K562 (cell line): ENCODE measurements around the gene HMCN2. TPM values are rescaled to one million over a fixed set of nuclear protein-coding genes. Genes with fewer than 3 reads are reported as not detected.

Source experiments
- AFF1 ChIP-seq, 2 experiments: fragments of 450-650 bp; IDR thresholded peaks; 2 replicates each; pipeline ENCODE4 v1.6.1; 2018; ENCODE audit warnings: mild to moderate bottlenecking in 2 of 2, low read depth in 1 of 2; ENCODE audit not compliant: partially characterized antibody in 2 of 2
- HMGN3 ChIP-seq: IDR thresholded peaks from 2 replicates; pipeline ENCODE4 v1.6.1; 2011; ENCODE audit warnings: borderline replicate concordance, low read depth, mild to moderate bottlenecking, mixed read lengths, low read length; ENCODE audit not compliant: insufficient read length; ENCODE audit errors: extremely low read depth
- NR0B1 ChIP-seq: fragments of 450-650 bp; IDR thresholded peaks from one replicate; pipeline ENCODE4 v1.6.1; 2018; ENCODE audit warnings: mild to moderate bottlenecking, moderate library complexity; ENCODE audit not compliant: partially characterized antibody
- SRSF1 ChIP-seq: fragments of 200-400 bp; formaldehyde crosslinking; IDR thresholded peaks from 2 replicates; pipeline ENCODE4 v1.6.1; 2017; ENCODE audit warnings: mild to moderate bottlenecking, low read depth, low read length, moderate library complexity
- TEAD1 ChIP-seq, 2 experiments: fragments of 450-650 bp in 1 of 2; sonication (generic) in 1 of 2; formaldehyde crosslinking; IDR thresholded peaks; 2 replicates each; pipeline versions ENCODE4 v1.4.0 to v1.8.0; 2020 to 2022; ENCODE audit warnings: mild to moderate bottlenecking in 2 of 2, missing genetic modification reagents in 1 of 2
- THRB ChIP-seq: fragments of 450-650 bp; formaldehyde crosslinking; conservative IDR thresholded peaks from 2 replicates; pipeline ENCODE4 v1.4.0; 2022; ENCODE audit warnings: mild to moderate bottlenecking, missing genetic modification characterization
- VEZF1 ChIP-seq: fragments of 200-800 bp; sonication (Bioruptor generic); IDR thresholded peaks from 2 replicates; pipeline ENCODE4 v1.6.1; 2017; ENCODE audit warnings: missing genetic modification characterization, missing compliant biosample characterization
- ZBTB7A ChIP-seq: IDR thresholded peaks from 2 replicates; pipeline ENCODE4 v1.6.1; 2011; ENCODE audit warnings: low read depth, mild to moderate bottlenecking, low read length, moderate library complexity, borderline replicate concordance; ENCODE audit not compliant: control insufficient read depth
- ZNF280A ChIP-seq: fragments of 450-650 bp; IDR thresholded peaks from 2 replicates; pipeline ENCODE4 v1.6.1; 2018; ENCODE audit warnings: mild to moderate bottlenecking, low read depth; ENCODE audit not compliant: partially characterized antibody
- ZNF384 ChIP-seq: IDR thresholded peaks from 2 replicates; pipeline ENCODE4 v1.6.1; 2012; ENCODE audit warnings: low read depth, low read length, improper control_type of control experiment
- ZNF717 ChIP-seq: fragments of 250-450 bp; sonication (Bioruptor Pico); IDR thresholded peaks from 2 replicates; pipeline ENCODE4 v1.5.0; 2021
- polyA plus RNA-seq, 8 experiments: library from polyadenylated mRNA; depleted of rRNA in 4 of 8; stranded (reverse) in 5 of 8; unstranded in 3 of 8; fragments of >200 nt; fragmentation: Nextera tagmentation in 2 of 8; fragmentation: Illumina TruSeq in 1 of 8; extraction: Ambion mirVana in 2 of 8; extraction: Trizol in 1 of 8; gene quantifications; 2 replicates each; pipeline versions ENCODE4 v1.2.1 to v1.2.3, GENCODE V29; 2011 to 2014; ENCODE audit warnings: inconsistent platforms in 1 of 8, missing spikeins in 1 of 8
- total RNA-seq, 7 experiments: library from RNA; depleted of rRNA in 6 of 7; stranded (reverse); fragments of >200 nt in 6 of 7; fragmentation: Illumina TruSeq in 2 of 7; extraction: Trizol in 2 of 7; gene quantifications; 2 replicates each; pipeline versions ENCODE4 v1.2.1 to v1.2.3, GENCODE V29; 2011 to 2021; ENCODE audit warnings: low replicate concordance in 1 of 7

HMCN2 gene
- total and polyA plus RNA-seq, 9 of the 15 experiments (the other 6 are each of a cell fraction or from before 2014, with no cell fraction given) = 0.01 TPM; not detected in 8

GRCh38 chr9:130235558-130236435 lies 29.8 kb upstream of the HMCN2 start (continued):
- TF ChIP-seq ZNF280A (no peak), ZNF384 (peak; percentile 48; the same call in 1 of the 2 replicates), TEAD1 (CRISPR knock-in tag; IDR thresholded peaks at IDR 0.05) (peak in 1 of 2 experiments; percentile 54; a peak in 1 of 4 replicates), ZNF717 (no peak), ZBTB7A (peak; percentile 98), AFF1 (IDR thresholded peaks at IDR 0.05; ENCODE audit: low read depth in 1 of 2, partially characterized antibody in 2 of 2) (no peak), NR0B1 (no peak), VEZF1 (CRISPR knock-in tag) (peak; percentile 71), SRSF1 (no peak), HMGN3 (peak; percentile 15), THRB (CRISPR knock-in tag) (no peak)
